Myocyte (in vitro differentiated cells): ENCODE data around the gene LTA4H. TPM values are rescaled to one million over a fixed set of nuclear protein-coding genes. Genes with fewer than 3 reads are reported as not detected.

ENCODE experiments used
- DNase-seq: peaks from one replicate; pipeline ENCODE4 v3.0.0-alpha.2; 2012; ENCODE audit warnings: low read depth
- total RNA-seq: library from RNA; depleted of rRNA; stranded (reverse); fragments of >200 nt; gene quantifications from 2 replicates; pipeline ENCODE4 v1.2.3, GENCODE V29; 2014

Gene LTA4H
- total RNA-seq, 1 donor from 2014 or later = 55.9 TPM

DNA sequence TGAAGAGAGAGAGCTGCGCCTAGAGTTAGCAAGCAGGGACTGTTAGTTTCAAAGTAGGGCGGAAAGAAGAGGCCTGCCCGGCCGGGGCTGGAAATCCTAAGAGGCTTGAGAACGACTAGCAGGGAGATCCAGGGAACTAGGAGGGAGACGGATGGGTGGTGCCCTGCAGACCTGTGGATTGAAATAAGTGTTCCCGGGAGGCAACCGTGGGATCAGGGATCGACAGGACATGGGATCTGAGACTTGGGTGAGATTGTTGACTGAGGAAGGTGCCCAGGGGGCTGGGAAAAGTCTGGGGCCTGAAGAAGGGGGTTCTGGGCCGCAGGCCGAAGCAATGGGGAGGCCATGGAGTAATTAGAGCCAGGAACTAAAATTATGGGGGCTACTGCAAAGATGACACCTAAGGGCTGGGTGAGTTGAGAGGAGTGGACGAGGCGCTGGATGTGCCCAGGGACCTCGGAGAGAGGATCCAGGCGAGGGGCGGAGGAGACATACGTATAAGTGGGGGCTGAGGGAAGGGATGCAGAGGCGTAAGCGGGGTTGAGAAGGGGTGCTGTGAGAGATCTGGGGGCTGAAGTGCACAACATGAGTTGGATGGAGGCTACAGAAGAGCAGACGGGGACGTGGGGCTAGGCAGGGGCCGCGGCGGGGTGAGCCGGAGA is 635 bp downstream of the LTA4H start:
- peak; percentile 41 for DNase-seq

- no peak for DNase-seq
Measured at GRCh38 chr12:96033549-96034389, 1.6 kb downstream of the LTA4H start.

- DNase-seq = no peak
Measured at GRCh38 chr12:96029826-96030225, 5.6 kb downstream of the LTA4H start.

- DNase-seq = no peak
Measured at GRCh38 chr12:96028538-96028937, 6.8 kb downstream of the LTA4H start.

DNA sequence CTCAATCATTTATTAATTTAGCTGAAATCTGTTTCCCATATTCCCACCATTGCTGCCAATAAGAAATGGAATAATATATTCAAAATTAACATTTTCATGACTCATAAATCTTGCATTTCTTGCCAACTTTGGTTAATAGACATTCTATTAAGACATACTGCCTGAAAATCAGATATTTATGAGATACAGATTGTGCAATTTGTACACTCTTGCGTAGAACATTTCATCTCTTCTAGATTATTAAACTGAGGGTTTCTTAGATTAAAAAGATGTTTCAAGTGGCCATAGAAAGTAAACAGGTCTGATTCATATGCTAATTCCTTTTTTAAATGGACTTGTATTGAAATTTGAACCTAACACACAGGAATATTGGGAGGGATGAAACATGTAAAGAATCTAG is 9.1 kb downstream of the LTA4H start:
- DNase-seq = no peak

- DNase-seq = no peak
Measured at GRCh38 chr12:96025518-96025917, 9.9 kb downstream of the LTA4H start.

GRCh38 chr12:96020314-96021003 is 14.9 kb downstream of the LTA4H start:
- no peak for DNase-seq

GRCh38 chr12:96015672-96016071 is 19.7 kb downstream of the LTA4H start:
- peak; percentile 41 for DNase-seq

DNA sequence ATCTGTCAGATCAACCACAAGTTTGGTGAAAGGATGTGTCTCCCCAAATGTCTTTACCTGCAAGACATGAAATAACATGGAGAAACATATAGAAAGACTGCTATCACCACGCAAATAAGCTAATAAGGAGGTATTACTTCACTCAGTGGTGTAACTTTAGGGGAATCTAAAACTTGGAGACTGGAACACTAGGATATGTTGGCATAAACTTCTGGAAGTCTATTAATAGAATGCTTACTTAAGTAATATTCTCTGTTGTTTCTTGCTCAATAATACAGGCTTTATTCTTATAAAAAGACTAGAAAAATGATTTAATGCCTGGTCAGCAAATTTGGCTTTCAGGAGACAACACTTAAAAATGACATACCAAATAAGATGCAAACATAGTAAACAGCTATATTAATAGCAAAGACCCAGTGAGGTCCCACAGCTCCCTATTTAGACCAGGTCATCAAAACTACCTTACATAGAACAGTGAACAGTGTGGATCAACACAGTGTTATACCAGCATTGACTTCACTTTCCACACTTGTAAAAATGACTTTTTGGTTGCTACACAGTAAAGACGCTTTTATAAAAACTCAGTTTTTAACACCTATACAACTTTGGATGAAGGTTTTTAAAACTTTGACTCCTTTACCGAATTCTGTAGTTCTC is 20.3 kb downstream of the LTA4H start:
- DNase-seq = no peak

- DNase-seq = no peak
Measured at GRCh38 chr12:96007729-96008128, 27.7 kb downstream of the LTA4H start.

DNA sequence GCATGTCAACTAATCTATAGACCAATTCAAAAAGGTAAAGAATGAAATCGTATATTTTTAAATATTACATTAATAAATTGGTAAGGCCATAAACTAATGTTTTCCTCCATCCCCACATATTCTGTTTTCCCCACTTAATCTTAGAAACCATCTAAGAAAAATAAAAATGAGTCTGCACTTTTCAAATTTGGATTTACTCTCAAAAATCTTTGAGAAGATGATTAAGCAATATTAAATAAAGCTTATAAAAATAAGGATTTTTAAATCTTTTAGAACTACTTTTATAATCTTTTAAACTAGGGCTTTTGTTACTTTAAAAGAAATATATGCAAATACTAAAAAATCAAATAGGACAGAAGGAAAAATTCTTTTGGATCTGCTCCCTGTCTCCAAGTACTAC is 28.7 kb downstream of the LTA4H start:
- DNase-seq = no peak

GRCh38 chr12:96000858-96001257 is 34.5 kb downstream of the LTA4H start:
- no peak for DNase-seq

GRCh38 chr12:95999484-95999883 is 35.9 kb downstream of the LTA4H start:
- no peak for DNase-seq

DNA sequence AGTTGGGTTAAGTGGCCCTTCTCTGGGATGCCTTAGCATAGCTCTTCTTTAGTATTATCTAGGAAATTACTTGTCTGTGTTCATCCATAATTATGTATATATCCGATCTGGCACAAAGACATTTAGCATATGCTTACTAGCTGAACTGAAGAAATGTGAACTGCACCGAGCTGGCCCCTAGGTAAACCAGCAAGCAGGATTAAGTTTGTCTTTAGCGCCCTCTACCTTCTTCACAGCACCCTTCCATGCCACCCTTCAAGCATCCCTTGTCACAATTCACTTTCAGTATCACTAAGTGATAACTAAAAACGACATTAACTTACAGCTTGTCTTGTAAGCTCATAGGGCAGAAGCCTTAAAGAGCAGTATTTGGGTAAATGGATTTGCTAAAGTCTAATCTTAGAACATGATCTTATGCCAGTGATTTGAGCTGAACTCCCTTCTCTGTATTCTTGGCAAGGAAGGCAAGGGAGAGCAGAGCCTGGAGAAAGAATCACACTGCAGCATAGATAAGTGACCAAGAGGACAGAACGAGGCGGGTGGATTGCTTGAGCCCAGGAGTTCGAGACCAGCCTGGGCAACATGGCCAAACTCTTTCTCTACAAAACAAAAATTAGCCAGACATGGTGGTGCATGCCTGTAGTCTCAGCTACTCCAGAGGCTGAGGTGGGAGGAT is 36.6 kb downstream of the LTA4H start:
- peak; percentile 61 for DNase-seq

GRCh38 chr12:95997911-95998510 is 37.4 kb downstream of the LTA4H start:
- no peak for DNase-seq

GRCh38 chr12:95997276-95997675 is 38.1 kb downstream of the LTA4H start:
- DNase-seq = no peak

GRCh38 chr12:95996034-95996658 is 39.2 kb downstream of the LTA4H start, which contains the start of gene HAL:
HAL (minus strand) TSS chr12:95996344; CDS start chr12:95995910, 434 bp downstream.
- no peak for DNase-seq

DNA sequence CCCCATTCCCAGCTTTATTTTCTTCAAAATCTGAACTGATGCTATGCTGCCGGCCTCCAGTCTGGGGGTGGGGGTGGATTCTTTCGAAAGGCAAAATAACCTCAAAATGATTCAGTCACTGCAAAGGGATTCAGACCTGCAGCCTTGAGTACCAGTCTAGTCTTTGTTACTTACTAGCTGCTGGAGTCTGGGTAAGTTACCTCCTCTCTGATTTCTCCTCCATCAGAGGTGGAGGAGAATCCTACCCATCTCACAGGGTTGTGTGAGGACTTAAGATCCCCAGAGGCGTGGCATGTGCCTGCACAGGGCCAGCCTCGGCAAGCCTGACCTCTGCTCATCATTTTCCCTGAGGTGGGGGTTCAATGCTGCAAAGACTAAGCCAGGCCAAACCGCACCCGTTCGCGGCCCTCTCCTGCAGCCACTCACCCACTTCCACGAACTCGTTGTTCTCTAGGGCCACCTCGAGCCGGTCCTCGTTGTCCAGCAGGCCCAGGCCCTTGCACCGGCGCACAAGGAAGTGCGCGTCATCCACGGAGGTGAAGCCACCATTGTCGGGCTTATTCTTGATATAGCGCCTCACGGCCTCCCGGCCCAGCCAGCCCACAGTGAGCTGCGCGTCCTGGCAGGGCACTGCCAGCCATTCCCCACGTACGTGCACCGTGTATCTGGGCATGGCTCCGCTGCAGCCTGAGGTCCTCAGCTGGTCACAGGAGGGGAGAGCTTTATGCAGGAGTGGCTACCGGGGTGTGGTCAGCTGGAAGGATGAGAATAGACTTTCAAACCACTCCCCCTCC is 40.0 kb downstream of the LTA4H start:
- DNase-seq = no peak

GRCh38 chr12:95994476-95994875 is 40.9 kb downstream of the LTA4H start:
- no peak for DNase-seq
